HG02970 (cell line): ENCODE data around the gene KSR1.

Source experiments
- ATAC-seq: cut with Tn5 transposase; IDR thresholded peaks from one replicate; pipeline ENCODE4 v1.9.1; 2021; ENCODE audit warnings: mild to moderate bottlenecking, moderate library complexity, moderate number of reproducible peaks; ENCODE audit not compliant: unreplicated experiment, low FRiP score

The KSR1 gene

GRCh38 chr17:27471321-27472269, 15.3 kb downstream of the KSR1 start:
- peak; percentile 42 for ATAC-seq

GRCh38 chr17:27473190-27473747, 17.0 kb downstream of the KSR1 start:
- no peak for ATAC-seq

DNA sequence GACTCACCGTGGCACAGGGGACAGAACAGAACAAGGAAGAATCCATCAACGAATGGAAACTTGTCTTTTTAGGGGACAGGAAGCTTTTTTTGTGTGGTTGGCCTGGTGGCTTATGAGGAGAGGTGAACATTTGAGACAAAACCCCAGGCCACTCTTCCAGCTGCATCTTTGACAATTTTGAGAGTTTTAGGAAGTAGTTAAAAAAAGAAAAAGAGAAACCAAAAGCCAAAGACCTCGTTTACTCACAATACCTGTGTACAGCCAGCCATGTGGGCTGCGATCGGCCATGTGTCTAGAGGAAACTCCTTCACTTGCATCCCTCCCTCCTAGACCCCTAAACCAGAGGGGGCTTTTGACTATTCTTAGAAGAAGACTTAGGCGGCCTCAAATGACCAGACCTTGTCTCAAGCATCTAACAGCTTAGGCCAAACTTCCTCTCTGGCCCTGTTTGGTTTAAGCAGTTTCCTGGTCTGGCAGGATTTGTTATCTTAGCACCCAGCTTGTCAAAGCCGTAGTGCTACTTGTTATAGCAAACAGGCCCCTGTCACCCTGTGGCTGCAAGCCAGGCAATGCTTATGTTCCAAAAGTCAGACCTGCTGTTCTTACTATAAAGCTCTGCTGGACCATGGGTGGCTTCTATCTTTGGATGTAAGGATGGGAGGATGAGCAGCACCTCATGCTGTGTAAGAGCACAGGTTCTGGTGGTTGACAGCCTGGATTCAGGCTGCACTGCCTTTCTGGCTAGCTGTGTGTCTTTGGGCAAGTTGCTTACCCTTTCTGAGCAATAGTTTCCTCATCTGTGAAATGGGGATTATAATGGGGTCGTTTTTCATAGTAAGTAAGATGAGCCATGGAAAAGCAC, 17.7 kb downstream of the KSR1 start:
- ATAC-seq, result peak; percentile 34

DNA sequence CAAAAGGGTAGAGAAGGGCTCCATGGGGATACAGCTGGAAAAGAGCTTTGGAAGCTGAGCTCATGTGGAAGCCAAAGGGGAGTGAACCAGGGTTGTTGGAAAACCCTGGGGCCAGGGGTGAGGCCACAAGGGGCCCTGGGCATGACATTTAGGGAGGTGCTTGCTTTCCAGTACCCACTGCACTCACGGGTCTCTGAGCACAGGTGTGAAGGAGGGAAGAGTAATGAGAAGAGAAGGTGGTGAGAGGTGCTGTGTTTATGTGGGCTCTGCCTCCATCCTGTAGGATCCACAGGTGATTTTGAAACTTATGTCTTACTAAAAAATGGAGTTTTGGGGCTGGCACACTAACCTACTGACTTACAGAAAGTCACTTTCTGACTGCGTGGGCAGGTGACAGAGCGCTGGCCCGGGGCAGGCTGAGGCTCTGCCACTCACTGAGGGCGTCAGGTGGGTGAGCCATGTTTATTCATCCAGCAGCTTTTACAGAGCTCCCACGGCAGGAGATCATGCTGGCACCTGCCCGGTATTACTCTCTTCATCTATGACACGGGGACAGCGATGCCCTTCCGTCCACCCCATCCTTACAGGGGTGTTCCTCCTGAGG, 18.9 kb downstream of the KSR1 start:
- no peak for ATAC-seq

DNA sequence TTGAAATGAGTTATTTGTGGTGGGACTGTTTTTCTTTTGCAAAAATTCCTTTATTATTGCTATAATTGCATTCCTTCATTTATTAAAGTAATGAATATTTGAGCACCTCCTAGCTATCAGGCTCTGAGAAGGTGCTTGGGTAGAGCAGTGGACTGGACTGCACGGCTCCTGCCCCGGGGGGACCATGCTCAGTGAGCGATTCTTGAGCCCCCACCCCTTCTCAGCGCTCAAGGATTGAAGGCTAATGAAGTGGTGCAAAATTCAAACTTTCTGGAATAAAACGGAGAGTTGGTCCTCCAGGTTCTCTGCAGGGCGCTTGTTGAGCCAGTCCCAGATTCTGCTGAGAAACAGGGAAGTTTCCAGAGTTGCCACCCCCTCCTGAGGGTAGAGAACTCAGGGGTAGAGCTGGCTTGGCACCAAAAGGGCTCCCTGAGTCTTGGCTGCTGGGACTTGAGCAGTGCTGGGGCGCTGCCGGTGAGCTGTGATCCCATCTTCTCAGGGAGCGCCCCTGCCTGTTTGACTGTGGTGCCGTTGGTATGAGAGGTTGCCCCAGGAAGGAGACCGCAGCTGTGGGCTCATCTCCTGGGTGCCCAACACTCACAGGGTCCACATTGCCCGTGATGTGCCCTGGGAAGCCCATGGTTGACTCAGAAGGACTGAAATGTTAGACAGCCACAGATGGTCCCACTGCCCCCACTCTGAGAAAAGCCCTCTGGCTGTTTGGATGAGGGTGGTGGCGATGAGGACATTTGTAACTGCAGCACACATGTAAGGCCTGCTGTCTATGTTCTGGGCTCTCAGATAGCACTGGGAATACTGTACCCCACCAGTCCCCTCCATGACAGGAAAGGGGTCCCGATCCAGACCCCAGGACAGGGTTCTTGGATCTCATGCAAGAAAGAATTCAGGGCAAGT, 20.0 kb downstream of the KSR1 start:
- no peak for ATAC-seq

DNA sequence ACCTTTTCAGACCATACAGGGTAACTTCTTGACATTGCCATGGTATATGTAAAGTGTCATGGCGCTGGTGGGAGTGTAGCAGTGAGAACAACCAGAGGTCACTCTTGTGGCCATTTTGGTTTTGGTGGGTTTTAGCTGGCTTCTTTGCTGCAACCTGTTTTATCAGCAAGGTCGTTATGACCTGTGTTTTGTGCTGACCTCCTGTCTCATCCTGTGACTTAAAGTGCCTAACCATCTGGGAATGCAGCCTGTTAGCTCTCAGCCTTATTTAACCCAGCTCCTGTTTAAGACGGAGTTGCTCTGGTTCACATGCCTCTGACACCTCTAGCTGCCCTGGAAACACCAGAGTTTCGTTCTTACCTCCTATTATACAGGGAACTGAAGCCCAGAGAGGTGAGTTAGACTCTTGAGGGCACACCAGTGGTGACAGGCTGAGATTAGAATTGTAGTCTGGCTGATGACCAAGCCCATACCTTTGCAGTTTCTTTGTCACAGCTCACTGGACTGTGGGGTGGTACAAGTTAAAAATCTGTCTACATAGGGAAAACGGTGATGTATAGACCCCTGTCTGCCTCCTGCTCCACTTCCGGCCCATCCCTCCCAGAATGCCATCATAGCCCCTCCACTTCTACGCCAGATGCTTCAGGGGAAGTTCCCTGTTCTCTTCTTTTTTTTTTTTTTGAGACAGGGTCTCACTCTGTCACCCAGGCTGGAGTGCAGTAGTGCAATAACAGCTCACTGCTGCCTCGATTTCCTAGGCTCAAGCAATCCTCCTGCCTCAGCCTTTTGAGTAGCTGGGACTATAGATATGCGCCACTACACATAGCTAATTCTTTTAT, 21.0 kb downstream of the KSR1 start:
- ATAC-seq, result no peak

DNA sequence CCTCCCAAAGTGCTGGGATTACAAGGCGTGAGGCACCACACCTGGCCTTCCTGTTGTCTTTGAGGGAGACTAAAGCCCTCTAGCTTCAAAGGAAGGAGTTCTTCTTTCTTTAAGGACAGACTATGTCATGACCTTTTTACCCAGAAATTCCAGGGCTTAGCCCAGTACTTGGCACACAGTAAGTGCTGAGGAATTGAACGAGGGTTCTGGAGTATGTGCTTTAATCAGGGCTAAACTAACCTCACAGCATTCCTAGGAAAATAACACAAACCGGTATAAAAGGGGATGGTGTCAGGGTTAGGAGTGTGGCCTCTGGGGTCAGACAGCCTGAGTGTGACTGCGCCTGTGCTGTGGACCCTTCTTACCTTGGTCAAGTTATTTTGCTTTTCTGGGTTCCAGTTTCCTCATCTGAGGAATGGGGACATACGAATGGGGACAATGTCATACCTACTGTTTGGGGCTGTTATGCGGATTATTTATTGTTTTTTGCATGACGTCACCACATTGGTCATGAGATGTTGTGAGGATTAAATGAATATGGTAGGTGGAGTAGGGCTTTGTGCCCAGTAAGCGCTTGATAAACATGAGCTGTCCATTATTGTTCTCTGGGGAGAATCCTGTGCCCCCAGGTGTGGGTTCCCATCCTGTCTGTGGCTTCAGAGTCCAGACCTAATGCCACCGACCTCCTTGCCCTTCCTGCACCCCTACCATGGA, 21.9 kb downstream of the KSR1 start:
- no peak for ATAC-seq

GRCh38 chr17:27478901-27479538, 22.8 kb downstream of the KSR1 start:
- ATAC-seq, result no peak

DNA sequence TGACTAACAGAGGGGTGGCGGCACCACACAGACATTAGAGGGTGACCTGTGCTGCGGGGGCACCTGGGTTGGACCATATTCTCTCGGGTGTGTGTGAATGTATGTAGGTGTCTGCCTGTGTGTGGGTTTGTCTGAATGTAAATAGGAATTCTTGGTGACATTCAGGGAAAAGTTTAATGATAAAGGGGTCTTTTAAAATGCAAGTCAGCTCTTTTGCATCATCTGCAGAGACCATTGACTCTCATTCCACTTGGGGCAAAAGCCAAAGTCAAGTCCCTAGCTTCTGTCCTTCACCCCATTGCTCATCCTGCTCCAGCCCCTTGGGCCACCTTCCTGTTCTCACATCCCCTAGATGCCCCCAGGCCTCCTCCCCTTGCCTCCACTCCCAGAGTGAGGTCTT, 23.6 kb downstream of the KSR1 start:
- ATAC-seq, result no peak

- no peak for ATAC-seq
Measured at GRCh38 chr17:27480699-27481098, 24.5 kb downstream of the KSR1 start.

DNA sequence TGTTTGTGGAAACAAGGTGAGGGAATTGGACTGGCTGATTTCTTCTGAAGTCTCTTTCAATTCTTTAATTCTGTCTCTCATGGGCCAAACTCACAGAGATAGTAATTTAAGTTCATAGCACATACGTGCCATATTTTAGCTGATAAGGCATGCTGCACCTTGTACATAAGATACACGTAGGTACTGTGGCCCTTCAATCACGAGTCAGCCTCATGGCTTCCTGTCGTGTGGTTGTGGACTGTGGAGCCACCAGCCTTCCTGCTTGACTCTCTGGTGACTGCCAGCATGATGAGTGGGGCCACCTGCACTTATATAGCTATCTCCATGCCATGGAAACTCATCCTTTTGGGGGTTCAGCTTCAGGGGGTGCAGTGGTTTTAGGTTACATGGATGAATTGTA, 25.1 kb downstream of the KSR1 start:
- ATAC-seq, result no peak

DNA sequence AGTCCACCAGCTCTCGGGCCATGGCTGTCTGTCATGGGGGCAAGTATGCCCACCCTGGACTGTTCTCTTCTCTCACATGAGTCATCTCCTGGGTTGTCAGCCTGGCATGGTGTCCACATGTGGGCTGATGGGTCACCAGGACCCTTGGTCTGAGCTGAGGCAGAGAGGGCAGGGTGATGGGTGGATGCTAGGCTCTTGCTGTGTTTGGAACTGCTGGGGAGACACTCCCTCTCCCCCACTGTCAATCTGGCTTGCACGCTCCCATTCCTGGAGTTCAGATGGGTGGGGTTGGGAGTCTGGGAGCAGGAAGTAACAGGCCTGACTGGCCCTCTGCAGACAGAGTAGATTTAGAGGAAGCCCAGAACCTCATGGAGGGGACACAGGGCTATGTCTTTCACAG, 28.9 kb downstream of the KSR1 start:
- ATAC-seq, result no peak

GRCh38 chr17:27485716-27486495, 29.7 kb downstream of the KSR1 start:
- no peak for ATAC-seq

DNA sequence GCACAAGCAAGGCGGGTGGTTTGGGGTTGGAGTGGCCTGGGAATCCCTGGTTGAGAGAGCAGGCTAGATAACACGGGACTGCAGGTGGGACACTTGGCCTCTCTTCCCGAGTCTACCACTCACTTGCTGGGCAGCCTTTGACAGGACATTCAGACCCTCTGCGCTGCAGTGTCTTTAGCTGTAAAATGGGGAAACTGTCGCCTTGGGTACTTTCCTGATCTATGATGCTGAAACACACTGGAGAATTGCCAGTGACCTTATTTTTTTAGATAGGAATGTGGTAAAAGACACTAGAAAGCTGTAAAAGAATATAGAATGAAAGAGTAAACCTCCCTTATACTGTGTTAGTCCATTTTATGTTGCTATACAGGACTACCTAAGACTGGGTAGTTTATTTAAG, 30.5 kb downstream of the KSR1 start:
- no peak for ATAC-seq

GRCh38 chr17:27488231-27488630, 32.0 kb downstream of the KSR1 start:
- no peak for ATAC-seq

DNA sequence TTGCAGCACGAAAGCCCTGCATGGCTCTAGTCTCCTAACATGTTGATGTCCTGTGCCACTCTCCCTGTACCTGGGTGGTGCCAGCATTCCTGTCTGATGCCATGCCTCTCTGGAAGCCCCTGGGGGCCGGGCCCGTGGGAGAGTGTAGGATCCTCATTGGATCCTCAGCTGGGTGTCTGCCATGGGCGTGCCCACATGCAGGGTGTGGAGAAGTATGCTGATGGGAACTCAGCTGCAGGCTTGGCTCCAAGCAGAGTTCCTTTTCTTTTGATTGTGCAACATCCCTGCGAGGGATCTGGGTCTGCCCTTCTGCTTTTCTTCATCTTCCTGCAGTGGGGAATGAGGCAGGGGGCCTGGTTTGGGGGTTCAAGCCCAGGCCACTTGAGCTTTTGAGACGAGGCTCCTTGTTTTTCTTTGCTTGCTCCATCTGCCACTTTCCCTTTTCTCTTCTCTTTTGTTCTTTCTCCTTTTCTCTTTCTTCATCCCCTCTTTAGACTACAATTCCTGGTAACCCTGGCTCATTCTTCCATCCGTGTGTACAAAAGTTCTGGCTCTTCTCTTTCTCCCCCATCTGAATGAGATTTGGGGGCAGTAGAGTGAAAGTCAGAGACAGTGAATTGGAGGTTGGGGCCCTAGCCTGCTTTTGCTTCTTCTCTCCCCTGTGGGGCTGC, 32.9 kb downstream of the KSR1 start:
- no peak for ATAC-seq
